DOHH2 (cell line): ENCODE results near the gene USH2A.

Experiments
- H3F3A ChIP-seq: fragments of 200-600 bp; sonication (generic), shearing (Covaris generic); 2 replicates; pipeline ENCODE4 v1.6.0; 2016; ENCODE audit warnings: antibody characterized with exemption, mild to moderate bottlenecking; ENCODE audit not compliant: control insufficient read depth, insufficient read depth
- H3K27ac ChIP-seq: fragments of 200-600 bp; sonication (generic); 2 replicates; pipeline ENCODE4 v1.5.1; 2014; ENCODE audit warnings: low read depth, mild to moderate bottlenecking, low read length, moderate library complexity
- H3K27me3 ChIP-seq: fragments of 200-600 bp; sonication (generic); 2 replicates; pipeline ENCODE4 v1.6.1; 2014; ENCODE audit warnings: mild to moderate bottlenecking, low read length, mixed read lengths; ENCODE audit not compliant: control insufficient read depth
- H3K36me3 ChIP-seq: fragments of 200-600 bp; sonication (generic); 2 replicates; pipeline ENCODE4 v1.6.1; 2014; ENCODE audit warnings: mild to moderate bottlenecking, low read length, moderate library complexity, mixed read lengths; ENCODE audit not compliant: control insufficient read depth
- H3K4me1 ChIP-seq: fragments of 200-600 bp; sonication (generic); 2 replicates; pipeline ENCODE4 v1.6.1; 2014; ENCODE audit warnings: mild to moderate bottlenecking, low read length, mixed read lengths; ENCODE audit not compliant: control insufficient read depth
- H3K4me2 ChIP-seq: fragments of 200-600 bp; sonication (generic); 2 replicates; pipeline ENCODE4 v1.6.0; 2014; ENCODE audit warnings: mild to moderate bottlenecking, low read length, moderate library complexity
- H3K4me3 ChIP-seq: fragments of 200-600 bp; sonication (generic); 2 replicates; pipeline ENCODE4 v1.5.1; 2014; ENCODE audit warnings: mild to moderate bottlenecking, low read length, mixed read lengths
- H3K79me2 ChIP-seq: fragments of 200-600 bp; sonication (generic); 2 replicates; pipeline ENCODE4 v1.6.1; 2014; ENCODE audit warnings: mild to moderate bottlenecking, low read length, mixed read lengths; ENCODE audit not compliant: control insufficient read depth
- H3K9me2 ChIP-seq: fragments of 200-600 bp; sonication (generic); replicated peaks from 2 replicates; pipeline ENCODE4 v1.6.1; 2014; ENCODE audit warnings: mild to moderate bottlenecking, low read length, mixed read lengths; ENCODE audit not compliant: control insufficient read depth
- H3K9me3 ChIP-seq: fragments of 200-600 bp; sonication (generic); 2 replicates; pipeline ENCODE4 v1.6.1; 2014; ENCODE audit warnings: antibody characterized with exemption, low read length, mixed read lengths; ENCODE audit not compliant: control insufficient read depth, insufficient read depth
- H4K20me1 ChIP-seq: fragments of 200-600 bp; sonication (generic); 2 replicates; pipeline ENCODE4 v1.6.0; 2014; ENCODE audit warnings: low read depth, mild to moderate bottlenecking, antibody characterized with exemption, low read length, moderate library complexity; ENCODE audit not compliant: control insufficient read depth, insufficient read depth
- EZH2phosphoT487 ChIP-seq: fragments of 200-600 bp; sonication (generic); IDR thresholded peaks from 2 replicates; pipeline ENCODE4 v1.6.1; 2017; ENCODE audit warnings: borderline replicate concordance, mild to moderate bottlenecking, antibody characterized with exemption, low read length, moderate library complexity, mixed read lengths
- TF ChIP-seq, protein P1 (sequence below): fragments of 200-600 bp; sonication (generic); IDR thresholded peaks from one replicate; pipeline ENCODE4 v1.5.1; 2014; ENCODE audit warnings: antibody characterized with exemption, mild to moderate bottlenecking, low read depth, low read length; ENCODE audit not compliant: poor library complexity, severe bottlenecking

Gene USH2A

DNA sequence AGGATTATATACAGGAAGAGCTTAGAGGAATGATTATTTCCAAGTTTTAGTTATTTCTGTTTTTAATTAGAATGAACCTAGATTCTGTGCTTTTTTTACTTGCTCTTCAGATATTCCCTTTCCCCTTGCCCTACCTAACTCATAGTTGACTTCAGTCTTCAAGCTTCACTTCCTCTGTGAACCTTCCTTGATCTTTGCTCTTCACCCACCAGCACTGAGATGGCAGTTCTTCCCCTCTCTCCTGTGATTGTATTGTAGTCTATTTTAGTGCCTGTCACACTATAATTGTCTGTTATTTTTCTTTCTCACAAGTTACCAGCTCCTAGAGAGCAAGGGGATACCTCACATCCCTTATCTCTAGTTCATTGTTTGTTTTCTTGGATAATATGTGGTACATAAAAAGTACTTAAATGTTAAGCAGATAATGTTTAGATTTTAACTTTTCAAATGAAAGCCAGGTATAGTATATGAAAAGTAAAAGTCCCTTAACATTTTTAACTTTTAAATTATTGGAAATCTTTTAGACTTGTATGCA lies 822.9 kb downstream of the USH2A start:
- H3K4me3 ChIP-seq = no peak overlapping the region
- H3K9me3 ChIP-seq = no peaks in the 10 kb centered on the region
- H3F3A ChIP-seq = no peaks in the 10 kb centered on the region
- H3K9me2 ChIP-seq = no peaks in the 10 kb centered on the region
- H3K4me1 ChIP-seq = no peaks in the 10 kb centered on the region
- no peaks in the 10 kb centered on the region for H3K27me3 ChIP-seq
- H4K20me1 ChIP-seq = no peaks in the 10 kb centered on the region
- H3K27ac ChIP-seq = no peak overlapping the region
- H3K79me2 ChIP-seq = no peaks in the 10 kb centered on the region
- no peak overlapping the region for H3K4me2 ChIP-seq
- peaks cover 43% of the 10 kb centered on the region for H3K36me3 ChIP-seq
- no peak for TF ChIP-seq EZH2phosphoT487
- TF ChIP-seq, protein P1, sequence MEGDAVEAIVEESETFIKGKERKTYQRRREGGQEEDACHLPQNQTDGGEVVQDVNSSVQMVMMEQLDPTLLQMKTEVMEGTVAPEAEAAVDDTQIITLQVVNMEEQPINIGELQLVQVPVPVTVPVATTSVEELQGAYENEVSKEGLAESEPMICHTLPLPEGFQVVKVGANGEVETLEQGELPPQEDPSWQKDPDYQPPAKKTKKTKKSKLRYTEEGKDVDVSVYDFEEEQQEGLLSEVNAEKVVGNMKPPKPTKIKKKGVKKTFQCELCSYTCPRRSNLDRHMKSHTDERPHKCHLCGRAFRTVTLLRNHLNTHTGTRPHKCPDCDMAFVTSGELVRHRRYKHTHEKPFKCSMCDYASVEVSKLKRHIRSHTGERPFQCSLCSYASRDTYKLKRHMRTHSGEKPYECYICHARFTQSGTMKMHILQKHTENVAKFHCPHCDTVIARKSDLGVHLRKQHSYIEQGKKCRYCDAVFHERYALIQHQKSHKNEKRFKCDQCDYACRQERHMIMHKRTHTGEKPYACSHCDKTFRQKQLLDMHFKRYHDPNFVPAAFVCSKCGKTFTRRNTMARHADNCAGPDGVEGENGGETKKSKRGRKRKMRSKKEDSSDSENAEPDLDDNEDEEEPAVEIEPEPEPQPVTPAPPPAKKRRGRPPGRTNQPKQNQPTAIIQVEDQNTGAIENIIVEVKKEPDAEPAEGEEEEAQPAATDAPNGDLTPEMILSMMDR = no peak

DNA sequence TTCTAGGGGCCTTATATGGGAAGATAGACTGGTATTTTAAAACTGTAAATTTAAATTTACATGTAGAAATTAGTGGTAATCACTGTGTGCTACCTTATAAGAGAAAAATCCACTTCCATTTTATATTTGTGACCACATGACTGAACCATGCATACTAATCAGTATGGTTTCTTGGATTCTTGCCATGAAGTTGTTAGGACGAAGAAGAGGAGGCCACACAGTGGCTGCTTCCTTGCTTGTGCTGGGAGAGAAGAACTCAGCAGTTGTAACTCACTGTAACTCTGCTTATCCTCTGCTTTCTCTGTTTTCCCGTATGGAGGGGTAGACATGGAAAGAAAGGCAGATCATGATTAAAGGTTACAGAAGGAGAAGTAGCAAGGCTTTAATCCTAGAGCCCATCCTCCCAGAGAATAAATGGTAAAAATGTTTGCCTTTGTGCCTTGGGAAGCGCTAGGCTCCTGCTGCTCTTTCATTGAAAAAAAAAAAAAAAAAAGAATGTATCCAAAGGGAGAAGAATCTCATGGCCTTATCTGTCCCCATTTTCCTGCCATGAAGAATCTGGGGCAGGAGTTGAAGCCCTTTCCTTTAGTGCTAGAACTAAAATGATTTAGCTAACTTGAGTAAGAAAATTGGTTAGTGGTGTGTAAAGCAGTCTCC lies 823.7 kb downstream of the USH2A start:
- no peak overlapping the region for H3K27ac ChIP-seq
- no peak overlapping the region for H3K4me3 ChIP-seq
- no peaks in the 10 kb centered on the region for H3K27me3 ChIP-seq

DNA sequence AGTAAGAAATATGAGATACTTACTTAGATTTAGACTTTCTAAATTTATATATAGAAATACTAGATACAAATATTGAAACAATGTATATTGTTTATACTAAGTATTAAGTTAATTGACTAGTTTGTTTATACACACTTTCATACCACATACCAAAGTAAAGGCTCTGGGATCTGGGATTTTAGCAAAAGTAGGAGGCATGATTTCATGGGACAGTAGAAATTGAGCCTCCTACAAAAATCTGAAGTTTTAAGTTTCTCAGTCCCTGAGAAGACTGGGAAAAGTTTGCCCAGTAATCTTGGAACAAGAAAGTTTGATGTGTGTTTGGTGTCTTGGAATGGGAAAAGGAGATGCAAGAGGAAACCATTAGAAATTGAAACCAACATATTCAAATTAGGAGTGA lies 825.3 kb downstream of the USH2A start:
- Histone ChIP-seq H3F3A (no peaks in the 10 kb centered on the region), H3K27me3 (no peaks in the 10 kb centered on the region), H3K36me3 (peaks cover 29% of the 10 kb centered on the region), H4K20me1 (no peaks in the 10 kb centered on the region), H3K79me2 (no peaks in the 10 kb centered on the region), H3K9me3 (no peaks in the 10 kb centered on the region), H3K4me1 (no peaks in the 10 kb centered on the region), H3K4me2 (no peak overlapping the region), H3K27ac (no peak overlapping the region), H3K4me3 (no peak overlapping the region), H3K9me2 (no peaks in the 10 kb centered on the region)
- no peak for TF ChIP-seq EZH2phosphoT487
- TF ChIP-seq, protein P1 = no peak

More for the DNA sequence above, 823.7 kb downstream of the USH2A start:
- TF ChIP-seq, protein P1 = no peak
- TF ChIP-seq EZH2phosphoT487 = no peak
- no peaks in the 10 kb centered on the region for H4K20me1 ChIP-seq
- H3K79me2 ChIP-seq = no peaks in the 10 kb centered on the region
- no peaks in the 10 kb centered on the region for H3K9me2 ChIP-seq
- peaks cover 42% of the 10 kb centered on the region for H3K36me3 ChIP-seq
- H3F3A ChIP-seq = no peaks in the 10 kb centered on the region
- H3K4me1 ChIP-seq = no peaks in the 10 kb centered on the region
- no peak overlapping the region for H3K4me2 ChIP-seq
- no peaks in the 10 kb centered on the region for H3K9me3 ChIP-seq
